Measurements from ENCODE around the gene NOVA1.

Gene NOVA1

GRCh38 chr14:26594756-26595545, 2.9 kb downstream of the NOVA1 start:
- no peak overlapping the region for H3K4me3 ChIP-seq (ENCODE audit: low read depth, low read length)

GRCh38 chr14:26594148-26594547, 3.7 kb downstream of the NOVA1 start:
- H3K4me3 ChIP-seq (ENCODE audit: low read depth, low read length), result no peak overlapping the region

- no peak overlapping the region for H3K4me3 ChIP-seq (ENCODE audit: low read depth, low read length)
Measured at GRCh38 chr14:26593357-26593756, 4.5 kb downstream of the NOVA1 start.

GRCh38 chr14:26589925-26590324, 7.9 kb downstream of the NOVA1 start:
- no peak overlapping the region for H3K4me3 ChIP-seq (ENCODE audit: low read depth, low read length)

- no peak overlapping the region for H3K4me3 ChIP-seq (ENCODE audit: low read depth, low read length)
Measured at GRCh38 chr14:26577711-26578110, 20.1 kb downstream of the NOVA1 start.

GRCh38 chr14:26554069-26554772, 43.6 kb downstream of the NOVA1 start:
- no peak overlapping the region for H3K4me3 ChIP-seq (ENCODE audit: low read depth, low read length)

- H3K4me3 ChIP-seq (ENCODE audit: low read depth, low read length), result no peak overlapping the region
Measured at GRCh38 chr14:26549571-26549970, 48.3 kb downstream of the NOVA1 start.

- H3K4me3 ChIP-seq (ENCODE audit: low read depth, low read length), result no peak overlapping the region
Measured at GRCh38 chr14:26548406-26548805, 49.4 kb downstream of the NOVA1 start.

GRCh38 chr14:26538176-26538575, 59.7 kb downstream of the NOVA1 start:
- no peak overlapping the region for H3K4me3 ChIP-seq (ENCODE audit: low read depth, low read length)

- no peak overlapping the region for H3K4me3 ChIP-seq (ENCODE audit: low read depth, low read length)
Measured at GRCh38 chr14:26531894-26532293, 65.9 kb downstream of the NOVA1 start.

- no peak overlapping the region for H3K4me3 ChIP-seq (ENCODE audit: low read depth, low read length)
Measured at GRCh38 chr14:26528415-26529182, 69.2 kb downstream of the NOVA1 start.

- H3K4me3 ChIP-seq (ENCODE audit: low read depth, low read length), result no peak overlapping the region
Measured at GRCh38 chr14:26527095-26527494, 70.7 kb downstream of the NOVA1 start.

GRCh38 chr14:26526137-26526536, 71.7 kb downstream of the NOVA1 start:
- no peak overlapping the region for H3K4me3 ChIP-seq (ENCODE audit: low read depth, low read length)

GRCh38 chr14:26525085-26525484, 72.7 kb downstream of the NOVA1 start:
- no peak overlapping the region for H3K4me3 ChIP-seq (ENCODE audit: low read depth, low read length)

GRCh38 chr14:26522967-26523366, 74.9 kb downstream of the NOVA1 start:
- H3K4me3 ChIP-seq (ENCODE audit: low read depth, low read length), result no peak overlapping the region

GRCh38 chr14:26517771-26518170, 80.1 kb downstream of the NOVA1 start:
- no peak overlapping the region for H3K4me3 ChIP-seq (ENCODE audit: low read depth, low read length)

- H3K4me3 ChIP-seq (ENCODE audit: low read depth, low read length), result no peak overlapping the region
Measured at GRCh38 chr14:26500028-26500427, 97.8 kb downstream of the NOVA1 start.

- no peak overlapping the region for H3K4me3 ChIP-seq (ENCODE audit: low read depth, low read length)
Measured at GRCh38 chr14:26499546-26499945, 98.3 kb downstream of the NOVA1 start.

- H3K4me3 ChIP-seq (ENCODE audit: low read depth, low read length), result no peak overlapping the region
Measured at GRCh38 chr14:26486922-26487321, 110.9 kb downstream of the NOVA1 start.

GRCh38 chr14:26484562-26484961, 113.3 kb downstream of the NOVA1 start:
- no peak overlapping the region for H3K4me3 ChIP-seq (ENCODE audit: low read depth, low read length)

GRCh38 chr14:26478967-26479366, 118.9 kb downstream of the NOVA1 start:
- no peak overlapping the region for H3K4me3 ChIP-seq (ENCODE audit: low read depth, low read length)

- no peak overlapping the region for H3K4me3 ChIP-seq (ENCODE audit: low read depth, low read length)
Measured at GRCh38 chr14:26466862-26467261, 131.0 kb downstream of the NOVA1 start.
